NOMO-1 (cell line): ENCODE measurements around the gene PPIL4.
"Not testable (repeated sequence)": the region's sequence is repeated elsewhere in the genome, so short reads cannot be mapped to it uniquely, and the experiment has no call there.

ENCODE experiments used
- DNase-seq, 2 experiments: peaks; one replicate each; lab custom pipeline; 2025; ENCODE audit not compliant: unreplicated experiment in 2 of 2; lab: John Stamatoyannopoulos, UW

The PPIL4 gene

GRCh38 chr6:149534742-149535141 lies 11.1 kb downstream of the PPIL4 start:
- DNase-seq: no peak

- no peak for DNase-seq
Measured at GRCh38 chr6:149529650-149530049, 16.2 kb downstream of the PPIL4 start.

- no peak for DNase-seq
Measured at GRCh38 chr6:149515494-149515893, 30.3 kb downstream of the PPIL4 start.

- DNase-seq: no peak
Measured at GRCh38 chr6:149513915-149514314, 31.9 kb downstream of the PPIL4 start.

GRCh38 chr6:149510793-149511512 lies 34.9 kb downstream of the PPIL4 start:
- no peak for DNase-seq

GRCh38 chr6:149508485-149508884 lies 37.4 kb downstream of the PPIL4 start:
- no peak for DNase-seq

GRCh38 chr6:149503872-149504271 lies 42.0 kb downstream of the PPIL4 start:
- no peak for DNase-seq

- DNase-seq: no peak
Measured at GRCh38 chr6:149503276-149503675, 42.6 kb downstream of the PPIL4 start.

GRCh38 chr6:149501768-149502167 lies 44.1 kb downstream of the PPIL4 start:
- no peak for DNase-seq

GRCh38 chr6:149501201-149501600 lies 44.6 kb downstream of the PPIL4 start:
- DNase-seq: no peak

GRCh38 chr6:149500096-149500495 lies 45.7 kb downstream of the PPIL4 start:
- DNase-seq: no peak

GRCh38 chr6:149499066-149499465 lies 46.8 kb downstream of the PPIL4 start:
- DNase-seq: no peak

GRCh38 chr6:149497365-149497764 lies 48.5 kb downstream of the PPIL4 start:
- no peak for DNase-seq

- not testable (repeated sequence) for DNase-seq
Measured at GRCh38 chr6:149496597-149496996, 49.2 kb downstream of the PPIL4 start.

GRCh38 chr6:149495349-149496016 lies 50.4 kb downstream of the PPIL4 start:
- DNase-seq: not testable (repeated sequence)

GRCh38 chr6:149494810-149495209 lies 51.0 kb downstream of the PPIL4 start:
- DNase-seq: not testable (repeated sequence)

GRCh38 chr6:149493761-149494320 lies 52.0 kb downstream of the PPIL4 start:
- DNase-seq: no peak

- DNase-seq: no peak
Measured at GRCh38 chr6:149492798-149493343, 53.0 kb downstream of the PPIL4 start.

- DNase-seq: no peak
Measured at GRCh38 chr6:149489967-149490366, 55.9 kb downstream of the PPIL4 start.

GRCh38 chr6:149488815-149489214 lies 57.0 kb downstream of the PPIL4 start:
- peak; percentile 32 to 82 for DNase-seq

- DNase-seq: peak in 1 of 2 experiments; percentile 30
Measured at GRCh38 chr6:149487316-149487715, 58.5 kb downstream of the PPIL4 start.
